Hematopoietic multipotent progenitor cell treated with erythropoietin and hydrocortisone succinate and interleukin-3 and kit ligand, for 4 days (in vitro differentiated cells): ENCODE results near the gene ZNF280A.
"Not testable (repeated sequence)": the region's sequence is repeated elsewhere in the genome, so short reads cannot be mapped to it uniquely, and the experiment has no call there.

Experiments
- DNase-seq: peaks from one replicate; pipeline ENCODE4 v3.0.0-alpha.2; 2015

Gene ZNF280A

GRCh38 chr22:22510833-22511232 lies 9.2 kb downstream of the ZNF280A start:
- DNase-seq: not testable (repeated sequence)

GRCh38 chr22:22509912-22510311 lies 10.2 kb downstream of the ZNF280A start:
- DNase-seq: not testable (repeated sequence)

- peak; percentile 95 for DNase-seq
Observed at GRCh38 chr22:22508274-22509176, 11.5 kb downstream of the ZNF280A start, which contains the start of gene ZNF280B. Gene ZNF280B (minus strand): TSS chr22:22508742. CDS start chr22:22489398, 19,344 bp downstream.

GRCh38 chr22:22507743-22508273 lies 12.3 kb downstream of the ZNF280A start:
- peak; percentile 15 for DNase-seq

- no peak for DNase-seq
Observed at GRCh38 chr22:22506736-22507135, 13.3 kb downstream of the ZNF280A start.

- DNase-seq: no peak
Observed at GRCh38 chr22:22498267-22498666, 21.8 kb downstream of the ZNF280A start.

GRCh38 chr22:22491589-22491988 lies 28.5 kb downstream of the ZNF280A start:
- DNase-seq: not testable (repeated sequence)

- DNase-seq: no peak
Observed at GRCh38 chr22:22488736-22489135, 31.3 kb downstream of the ZNF280A start.

- DNase-seq: no peak
Observed at GRCh38 chr22:22487869-22488597, 32.0 kb downstream of the ZNF280A start.

GRCh38 chr22:22487059-22487458 lies 33.0 kb downstream of the ZNF280A start:
- no peak for DNase-seq

- DNase-seq: no peak
Observed at GRCh38 chr22:22486132-22486899, 33.8 kb downstream of the ZNF280A start.

- no peak for DNase-seq
Observed at GRCh38 chr22:22485524-22485923, 34.5 kb downstream of the ZNF280A start.

GRCh38 chr22:22484023-22484422 lies 36.0 kb downstream of the ZNF280A start:
- DNase-seq: no peak

GRCh38 chr22:22480940-22481339 lies 39.1 kb downstream of the ZNF280A start:
- no peak for DNase-seq

- DNase-seq: no peak
Observed at GRCh38 chr22:22479999-22480532, 40.0 kb downstream of the ZNF280A start.

- DNase-seq: no peak
Observed at GRCh38 chr22:22479116-22479515, 41.0 kb downstream of the ZNF280A start.

- no peak for DNase-seq
Observed at GRCh38 chr22:22478470-22478869, 41.6 kb downstream of the ZNF280A start.

- DNase-seq: no peak
Observed at GRCh38 chr22:22474733-22475132, 45.3 kb downstream of the ZNF280A start.

- DNase-seq: not testable (repeated sequence)
Observed at GRCh38 chr22:22471104-22471503, 49.0 kb downstream of the ZNF280A start.

- DNase-seq: no peak
Observed at GRCh38 chr22:22469527-22469926, 50.5 kb downstream of the ZNF280A start.

- DNase-seq: not testable (repeated sequence)
Observed at GRCh38 chr22:22468794-22469469, 51.1 kb downstream of the ZNF280A start.

GRCh38 chr22:22467112-22467511 lies 53.0 kb downstream of the ZNF280A start:
- no peak for DNase-seq
